ENCODE measurements around the gene ADAMTS17.

- TF ChIP-seq, protein P1, sequence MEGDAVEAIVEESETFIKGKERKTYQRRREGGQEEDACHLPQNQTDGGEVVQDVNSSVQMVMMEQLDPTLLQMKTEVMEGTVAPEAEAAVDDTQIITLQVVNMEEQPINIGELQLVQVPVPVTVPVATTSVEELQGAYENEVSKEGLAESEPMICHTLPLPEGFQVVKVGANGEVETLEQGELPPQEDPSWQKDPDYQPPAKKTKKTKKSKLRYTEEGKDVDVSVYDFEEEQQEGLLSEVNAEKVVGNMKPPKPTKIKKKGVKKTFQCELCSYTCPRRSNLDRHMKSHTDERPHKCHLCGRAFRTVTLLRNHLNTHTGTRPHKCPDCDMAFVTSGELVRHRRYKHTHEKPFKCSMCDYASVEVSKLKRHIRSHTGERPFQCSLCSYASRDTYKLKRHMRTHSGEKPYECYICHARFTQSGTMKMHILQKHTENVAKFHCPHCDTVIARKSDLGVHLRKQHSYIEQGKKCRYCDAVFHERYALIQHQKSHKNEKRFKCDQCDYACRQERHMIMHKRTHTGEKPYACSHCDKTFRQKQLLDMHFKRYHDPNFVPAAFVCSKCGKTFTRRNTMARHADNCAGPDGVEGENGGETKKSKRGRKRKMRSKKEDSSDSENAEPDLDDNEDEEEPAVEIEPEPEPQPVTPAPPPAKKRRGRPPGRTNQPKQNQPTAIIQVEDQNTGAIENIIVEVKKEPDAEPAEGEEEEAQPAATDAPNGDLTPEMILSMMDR (IDR thresholded peaks at IDR 0.05; ENCODE audit: low read depth, low read length): no peak
- no peak for TF ChIP-seq EZH2phosphoT487 (IDR thresholded peaks at IDR 0.05; ENCODE audit: low read depth)
These were observed 4.4 kb downstream of the ADAMTS17 start for GRCh38 chr15:100337096-100338044.

Data from OCI-LY3 (cell line).